GM18951 (cell line): ENCODE measurements around the gene CTR9.

Experiments used
- POLR2A ChIP-seq: IDR thresholded peaks from 4 replicates; pipeline ENCODE4 v1.6.1; 2011; ENCODE audit warnings: mild to moderate bottlenecking; ENCODE audit not compliant: insufficient read length, insufficient read depth; ENCODE audit errors: extremely low read depth
- in situ Hi-C: fragments of 300-500 bp; cut with MboI; formaldehyde crosslinking; loops from one replicate; pipeline ENCODE4 v1.12.0; 2022; ENCODE audit warnings: low sequenced_read_pairs, mixed read lengths, inconsistent platforms; ENCODE audit not compliant: unreplicated experiment

CTR9 gene

DNA sequence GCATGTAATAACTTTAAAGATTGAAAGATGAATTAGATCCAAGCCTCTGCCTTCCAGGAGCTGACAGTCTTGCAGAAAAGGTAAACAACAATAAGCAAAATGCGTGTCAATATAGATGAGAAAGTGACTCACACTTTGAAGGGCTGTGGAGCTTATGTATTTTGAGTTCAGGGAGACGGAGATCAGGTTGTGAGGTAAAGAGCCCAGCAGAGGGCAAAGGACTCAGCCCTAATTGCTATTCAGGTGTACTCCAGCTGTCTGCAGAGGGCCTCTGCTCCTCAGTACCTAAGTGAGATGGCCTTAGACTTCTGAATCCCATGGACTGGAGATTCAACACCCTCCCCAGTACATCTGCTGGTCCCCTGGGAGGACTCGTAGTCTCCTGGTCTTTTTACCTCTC is 22.9 kb upstream of the CTR9 start:
- in situ Hi-C loops: no loop called here
- no peak for TF ChIP-seq POLR2A

DNA sequence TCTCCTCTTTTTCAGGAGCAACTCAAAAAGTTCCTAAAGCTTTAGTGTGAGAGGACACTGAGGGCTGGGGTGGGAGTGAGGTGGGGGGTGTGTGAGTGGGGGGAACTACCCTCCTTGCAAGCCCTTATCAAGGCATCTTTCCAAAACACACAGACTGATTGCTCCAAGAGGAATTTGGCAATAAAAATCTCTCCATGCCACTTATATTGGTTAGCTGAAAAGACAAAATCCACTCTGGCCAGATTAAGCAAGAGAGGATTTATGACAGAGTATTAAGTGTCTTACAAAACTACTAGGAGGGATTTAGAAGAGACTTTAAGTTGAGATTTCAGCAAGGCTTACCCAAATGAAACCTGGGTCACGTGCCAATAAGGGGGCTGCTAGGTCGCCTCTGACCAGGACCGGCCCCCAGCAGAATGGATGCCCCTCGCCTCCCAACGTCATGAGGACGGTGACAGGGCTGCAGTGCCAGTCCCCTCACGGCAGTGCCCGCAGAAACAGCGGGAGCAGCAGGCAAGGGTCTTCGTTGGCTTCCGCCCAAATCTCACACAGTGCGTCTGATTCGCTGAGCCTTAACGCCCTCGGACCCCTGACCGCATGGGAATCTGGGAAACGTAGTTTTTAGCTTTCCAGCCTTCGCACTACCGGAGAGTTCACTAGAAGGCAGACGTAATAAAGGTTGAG is 22.1 kb upstream of the CTR9 start:
- in situ Hi-C loops: no loop called here
- TF ChIP-seq POLR2A: no peak

DNA sequence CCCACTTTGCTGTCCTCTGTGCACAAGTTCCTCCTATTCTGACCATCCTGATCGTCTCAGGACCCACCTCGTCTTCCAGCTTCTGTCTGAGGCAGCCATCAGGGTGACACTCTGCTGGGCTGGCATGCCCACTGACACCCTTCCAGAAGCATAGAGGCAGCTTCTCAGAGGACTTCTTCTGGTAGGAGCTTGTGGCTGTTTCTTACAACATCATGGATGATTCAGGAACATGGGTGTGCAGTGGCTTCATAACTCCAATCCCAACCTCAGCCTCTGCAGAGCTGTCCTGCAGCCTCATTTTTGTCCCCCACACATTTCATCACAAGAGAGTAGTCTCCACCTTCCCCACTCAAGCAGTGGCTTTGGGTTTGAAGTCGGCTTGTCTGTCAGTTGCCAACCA is 20.9 kb upstream of the CTR9 start:
- in situ Hi-C loops: loop anchor here (5.0 kb wide), 1 partner anchor 328 kb away; no protein-coding TSS in a partner anchor

DNA sequence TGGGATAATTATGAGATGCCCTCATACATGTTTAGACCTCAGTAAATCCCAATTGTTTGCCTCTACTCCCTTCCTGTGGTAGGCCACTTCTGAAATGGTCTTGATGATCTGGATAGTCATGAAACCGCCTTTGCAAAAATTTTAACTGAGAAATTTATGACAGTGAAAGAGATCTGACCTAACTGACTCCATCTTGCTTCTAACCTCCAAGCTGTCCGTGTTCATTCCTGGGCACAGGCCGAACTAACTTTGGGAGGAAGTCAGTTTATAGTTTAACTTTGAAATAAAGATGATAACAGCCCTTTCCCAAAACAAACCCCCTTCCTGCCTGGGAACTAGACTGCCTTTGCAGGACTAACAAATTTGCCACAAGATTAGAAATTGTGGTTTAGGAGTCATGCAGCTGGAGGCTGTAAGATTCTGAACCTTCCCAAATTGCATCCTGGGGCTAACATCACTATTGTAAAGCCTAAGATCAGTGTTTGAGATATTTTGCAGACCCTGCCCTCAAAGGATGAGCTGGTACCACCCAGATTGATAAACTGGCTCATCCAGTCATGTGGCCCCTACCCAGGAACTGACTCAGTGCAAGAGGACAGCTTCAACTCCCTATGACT is 19.9 kb upstream of the CTR9 start:
- in situ Hi-C loops: loop anchor here (5.0 kb wide), 1 partner anchor 329 kb away; no protein-coding TSS in a partner anchor
- no peak for TF ChIP-seq POLR2A

More for the DNA sequence above, 20.9 kb upstream of the CTR9 start:
- no peak for TF ChIP-seq POLR2A

DNA sequence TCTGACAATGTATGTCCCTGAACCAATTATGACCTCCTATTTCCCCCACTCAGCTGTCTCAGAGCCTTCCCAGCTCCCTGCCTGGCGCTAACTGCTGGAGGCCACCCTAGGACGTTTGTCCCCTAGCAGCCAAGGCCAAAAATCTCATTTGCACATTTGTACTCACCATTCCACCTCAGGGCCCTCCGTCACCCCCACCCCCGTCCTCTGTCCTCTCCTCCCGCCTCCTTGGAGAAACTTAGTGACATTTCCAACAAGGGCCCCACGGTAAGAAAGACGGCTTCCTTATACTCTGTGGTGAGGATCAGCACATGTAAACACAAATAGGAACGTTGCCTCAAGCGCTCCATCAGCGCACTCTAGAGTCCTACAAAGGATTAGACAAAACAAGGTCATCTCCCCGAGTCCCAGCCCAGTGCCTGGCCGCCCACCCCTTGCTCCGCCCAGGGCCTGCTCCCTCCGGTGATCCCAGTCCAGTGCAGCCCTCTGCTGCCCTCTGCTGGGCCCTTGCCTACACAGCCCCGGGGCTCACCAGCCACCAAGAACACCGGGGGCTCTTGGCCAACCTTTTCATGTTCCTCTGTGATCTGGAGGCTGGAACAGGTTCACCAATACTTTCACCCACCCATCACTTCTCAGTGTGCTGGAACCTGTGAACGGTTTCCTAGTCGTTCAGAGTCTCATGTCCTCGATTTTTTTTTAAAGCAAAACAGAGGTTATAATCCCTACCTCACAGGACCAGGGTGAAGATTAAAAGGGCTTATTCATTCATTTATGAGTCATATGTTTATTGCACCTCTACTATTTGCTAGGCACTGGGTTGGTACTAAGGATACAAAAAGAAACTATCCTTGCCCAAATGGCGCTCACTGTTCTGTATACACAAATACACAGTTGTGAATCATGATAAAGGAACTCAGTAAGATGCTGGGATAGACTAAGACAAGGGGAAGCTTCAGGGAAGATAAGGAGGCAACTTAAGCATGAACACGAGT is 15.3 kb upstream of the CTR9 start:
- TF ChIP-seq POLR2A: no peak
- in situ Hi-C loops: no loop called here

DNA sequence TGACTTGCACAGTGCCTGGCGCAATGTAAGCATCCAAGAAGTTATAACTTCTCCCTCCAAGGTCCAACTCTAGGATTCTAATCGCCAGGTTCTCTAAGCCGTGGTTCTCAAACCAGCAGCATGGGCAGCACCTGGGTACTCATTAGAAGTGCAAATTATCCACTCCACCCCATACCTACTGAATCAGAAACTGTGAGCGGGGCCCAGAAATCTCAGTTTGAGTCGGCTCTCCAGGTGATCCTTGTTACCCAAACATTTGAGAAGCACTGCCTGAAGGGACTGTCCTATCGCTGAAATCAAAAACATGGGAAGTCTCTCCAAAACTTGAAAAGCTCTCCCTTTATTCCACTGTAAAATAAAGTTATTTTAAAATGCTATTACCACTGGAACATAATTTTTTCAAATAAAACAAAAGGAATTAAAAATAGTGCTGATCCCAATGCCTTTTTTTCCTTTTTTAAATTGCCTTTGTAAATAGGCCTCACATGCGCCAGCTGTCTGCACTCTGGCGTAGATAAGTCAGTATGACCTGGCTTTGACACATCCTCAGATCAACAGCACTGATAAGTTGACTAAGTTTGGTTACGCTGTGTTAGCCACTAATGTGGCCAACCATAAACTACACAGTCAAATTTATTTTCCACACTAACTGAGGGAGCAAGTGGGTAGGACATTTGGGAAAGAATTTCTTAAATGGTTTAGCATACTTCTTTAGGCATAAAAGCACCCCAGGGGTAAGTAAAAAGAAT is 8.4 kb upstream of the CTR9 start:
- in situ Hi-C loops: no loop called here
- no peak for TF ChIP-seq POLR2A

DNA sequence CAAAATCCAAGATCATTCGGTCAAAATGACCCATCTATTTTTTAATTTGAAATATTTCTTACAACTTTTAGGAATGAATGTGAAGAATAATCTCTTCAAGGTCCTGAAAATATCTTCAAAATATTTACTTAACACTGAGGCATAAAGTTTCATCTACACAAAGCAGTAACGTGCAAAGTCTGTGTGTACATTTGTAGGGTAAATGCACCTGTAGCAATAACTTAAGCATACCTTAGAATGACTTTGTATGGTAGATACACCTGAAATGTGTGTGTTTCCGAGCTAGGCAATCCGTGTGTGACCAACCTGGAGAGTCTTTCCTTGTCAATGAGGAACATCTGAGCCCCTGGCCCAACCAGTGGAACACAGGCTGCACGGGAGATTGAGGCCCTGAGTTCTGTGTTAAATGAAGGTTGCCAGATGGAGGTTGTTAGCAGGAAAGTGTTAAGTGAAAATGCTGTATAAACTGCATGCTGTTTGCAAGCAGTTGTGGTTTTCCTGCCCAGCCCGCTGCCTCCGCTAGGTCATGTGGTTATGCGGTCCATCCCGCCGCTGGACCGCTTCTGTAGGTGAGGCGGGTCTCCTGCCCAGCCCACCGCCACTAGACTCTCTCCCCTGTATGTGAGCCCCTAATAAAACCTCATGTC is 7.6 kb upstream of the CTR9 start:
- in situ Hi-C loops: no loop called here
- no peak for TF ChIP-seq POLR2A

DNA sequence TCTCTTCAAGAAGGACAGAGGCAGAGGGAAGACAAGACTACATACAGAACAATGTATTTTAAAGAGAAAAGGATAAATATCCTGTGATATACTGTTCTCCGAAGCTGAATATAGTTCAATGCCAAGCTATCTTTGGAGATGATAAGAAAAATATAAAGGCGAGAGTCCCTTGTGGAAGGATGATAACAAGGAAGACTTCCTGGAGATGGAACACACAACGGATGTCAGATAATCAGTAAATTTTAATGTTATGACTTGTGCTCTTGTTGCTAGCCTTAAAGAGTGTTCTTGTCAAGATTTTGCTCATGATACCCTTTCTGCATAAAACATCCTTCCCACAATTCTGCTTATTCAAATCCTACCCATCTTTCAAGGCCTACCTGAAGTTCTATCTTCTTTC is 6.8 kb upstream of the CTR9 start:
- no peak for TF ChIP-seq POLR2A
- in situ Hi-C loops: no loop called here

DNA sequence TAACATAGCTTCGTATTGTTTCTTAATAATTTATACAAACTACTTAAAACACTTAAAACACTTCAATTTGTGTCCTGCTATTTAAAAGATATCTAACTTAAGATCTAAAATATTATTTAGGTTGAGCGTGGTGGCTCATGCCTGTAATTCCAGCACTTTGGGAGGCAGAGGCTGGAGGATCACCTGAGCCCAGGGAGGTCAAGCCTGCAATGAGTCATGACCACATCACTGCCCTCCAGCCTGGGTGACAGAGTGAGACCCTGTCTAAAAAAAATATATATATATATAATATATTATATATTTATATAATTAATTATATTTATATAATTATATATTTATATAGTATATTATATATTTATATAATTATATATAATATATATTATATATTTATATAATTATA is 4.2 kb upstream of the CTR9 start:
- in situ Hi-C loops: no loop called here
- no peak for TF ChIP-seq POLR2A

DNA sequence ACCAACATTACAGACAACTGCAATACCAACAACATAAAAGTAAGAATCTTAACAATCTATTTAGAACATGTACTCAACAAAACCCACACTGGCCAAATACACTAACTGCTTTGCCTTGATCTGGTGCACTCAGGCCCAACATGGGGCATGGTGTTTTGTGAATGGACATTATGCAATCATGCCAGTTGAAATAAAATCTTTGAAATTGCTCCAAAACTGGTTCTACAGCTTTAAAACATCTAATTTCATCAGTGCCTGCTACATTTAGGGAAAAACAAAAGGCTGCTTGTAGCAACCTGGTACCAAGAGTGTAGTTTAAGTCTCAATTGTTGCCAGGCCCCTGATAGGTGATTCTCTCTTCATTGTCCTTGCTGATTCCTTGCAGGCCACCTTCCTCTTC is 3.3 kb upstream of the CTR9 start:
- in situ Hi-C loops: no loop called here
- TF ChIP-seq POLR2A: no peak

DNA sequence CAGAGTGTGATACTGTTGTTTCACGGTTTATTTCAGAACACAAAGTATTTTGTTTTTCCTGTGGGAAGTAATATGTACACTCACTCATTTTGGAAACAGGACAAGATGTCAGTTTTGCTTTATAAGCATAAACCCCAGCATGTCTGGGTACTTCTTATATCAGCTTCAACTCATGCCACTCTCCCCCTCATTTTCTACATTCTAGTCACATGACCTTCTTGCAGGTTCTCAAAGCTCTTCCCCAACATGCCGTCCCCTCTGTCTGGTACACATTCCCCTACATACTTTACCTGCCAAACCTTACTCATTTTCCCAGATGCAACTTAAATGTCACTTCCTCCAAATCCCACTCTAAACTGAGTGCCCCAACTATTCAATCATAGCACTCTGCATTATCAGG is 1.6 kb upstream of the CTR9 start:
- in situ Hi-C loops: no loop called here
- no peak for TF ChIP-seq POLR2A

DNA sequence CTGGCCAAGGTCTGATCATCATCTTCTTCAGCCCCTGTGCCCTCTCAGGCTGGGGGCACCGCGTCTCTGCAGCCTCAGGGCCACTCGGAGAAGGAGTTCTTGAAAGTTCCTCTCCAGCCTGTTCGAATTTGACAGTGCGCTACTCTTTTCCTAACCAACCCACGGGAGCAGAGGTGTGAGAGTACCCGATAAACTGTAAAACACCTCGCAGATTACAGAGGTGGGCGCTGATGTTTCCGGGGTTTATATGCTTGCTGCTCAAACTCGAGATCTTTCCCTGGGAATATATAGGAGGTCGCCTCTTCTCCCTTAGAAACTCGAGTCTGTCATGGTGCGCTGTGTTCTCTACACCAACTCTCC is 515 bp downstream of the CTR9 start:
- no peak for TF ChIP-seq POLR2A
- in situ Hi-C loops: no loop called here
